ENCODE measurements around the gene XXYLT1. TPM values are rescaled to one million over a fixed set of nuclear protein-coding genes. Genes with fewer than 3 reads are reported as not detected.

Gene XXYLT1
- total RNA-seq, 1 experiment from 2014 or later: 23.4 TPM

- H3K4me3 Mint-ChIP-seq: no peak overlapping the region
- CTCF ChIA-PET: interaction anchor here (0.9 to 2.2 kb wide), 6 partner anchors 10 to 343 kb away, joined by 3 to 10 read pairs (median 3); partner anchors contain the start of gene XXYLT1
These were observed 240.1 kb downstream of the XXYLT1 start for GRCh38 chr3:195030791-195031321.

GRCh38 chr3:195028877-195029606 is 241.9 kb downstream of the XXYLT1 start:
- H3K27me3 Mint-ChIP-seq (ENCODE audit: low read depth): peaks cover under 1% of the 10 kb centered on the region; the same call in 1 of the 2 replicates
- no peak for ATAC-seq
- TF ChIP-seq FOXP4 (CRISPR knock-in tag; IDR thresholded peaks at IDR 0.05) (no peak), SMAD3 (CRISPR knock-in tag; IDR thresholded peaks at IDR 0.05; ENCODE audit: borderline replicate concordance) (no peak), E2F4 (CRISPR knock-in tag; IDR thresholded peaks at IDR 0.05; ENCODE audit: borderline replicate concordance, low read depth) (no peak), PRRX2 (CRISPR knock-in tag; IDR thresholded peaks at IDR 0.05) (no peak), ARID4B (CRISPR knock-in tag; IDR thresholded peaks at IDR 0.05; ENCODE audit: borderline replicate concordance) (no peak), SMAD4 (CRISPR knock-in tag; IDR thresholded peaks at IDR 0.05) (no peak), PRDM15 (CRISPR knock-in tag; IDR thresholded peaks at IDR 0.05) (no peak), MAX (CRISPR knock-in tag; IDR thresholded peaks at IDR 0.05) (no peak), ZNF281 (CRISPR knock-in tag; IDR thresholded peaks at IDR 0.05) (no peak), USF1 (CRISPR knock-in tag; IDR thresholded peaks at IDR 0.05) (no peak), ZNF263 (CRISPR knock-in tag; IDR thresholded peaks at IDR 0.05; ENCODE audit: low read depth) (no peak)

More at GRCh38 chr3:195030791-195031321, 240.1 kb downstream of the XXYLT1 start:
- no peak for TF ChIP-seq PRRX2 (CRISPR knock-in tag; IDR thresholded peaks at IDR 0.05)
- TF ChIP-seq CDX4 (CRISPR knock-in tag; IDR thresholded peaks at IDR 0.05; ENCODE audit: borderline replicate concordance): no peak
- no peak for TF ChIP-seq JUN (CRISPR knock-in tag; IDR thresholded peaks at IDR 0.05)
- peak; percentile 24; the same call in 1 of the 2 replicates for TF ChIP-seq GABPB1 (CRISPR knock-in tag; IDR thresholded peaks at IDR 0.05)
- Mint-ChIP-seq H3K9me3 (no peaks in the 10 kb centered on the region), H3K36me3 (no peaks in the 10 kb centered on the region), H3K27me3 (ENCODE audit: low read depth) (peaks cover 10% of the 10 kb centered on the region), H3K27ac (no peak overlapping the region), H3K4me1 (peaks cover 39% of the 10 kb centered on the region)
- POLR2A ChIA-PET: no interaction called here
- ATAC-seq (no peak), DNase-seq (ENCODE audit: low spot score) (no peak)

More at GRCh38 chr3:195028877-195029606, 241.9 kb downstream of the XXYLT1 start:
- DNase-seq (ENCODE audit: low spot score): no peak
- no peaks in the 10 kb centered on the region for H3K36me3 Mint-ChIP-seq
- ChIA-PET POLR2A (no interaction called here), CTCF (interaction anchor here (1.2 kb wide), 1 partner anchor 27 kb away, joined by 3 read pairs; no protein-coding TSS in a partner anchor)
- peaks cover 7% of the 10 kb centered on the region for H3K9me3 Mint-ChIP-seq
- no peak overlapping the region for H3K4me3 Mint-ChIP-seq
- peaks cover 28% of the 10 kb centered on the region for H3K4me1 Mint-ChIP-seq
- no peak overlapping the region for H3K27ac Mint-ChIP-seq

All from WTC11 (cell line).